Activated CD4-positive, alpha-beta T cell treated with anti-CD3 and anti-CD28 coated beads, Interleukin-2, amount 10 ng/mL, durations not matched to agents 7 days and 5 days (primary cell): ENCODE measurements around the gene ERBIN. TPM values are rescaled to one million over a fixed set of nuclear protein-coding genes. Genes with fewer than 3 reads are reported as not detected.
A peak's percentile ranks its signal among the peaks of the same experiment; 100 is the strongest.

Experiments used
- CTCF ChIA-PET: fragments of 350-600 bp; sonication (Branson Sonifier 250); formaldehyde crosslinking; loops from one replicate; lab custom pipeline; 2021; ENCODE audit warnings: antibody characterized with exemption; lab: Charles Lee
- POLR2A ChIA-PET: fragments of 350-600 bp; sonication (Branson Sonifier 250); formaldehyde crosslinking; loops from one replicate; lab custom pipeline; 2021; ENCODE audit warnings: antibody characterized with exemption; lab: Charles Lee
- DNase-seq: peaks from one replicate; pipeline ENCODE4 v3.0.0-alpha.2; 2020
- H3K27ac Mint-ChIP-seq: one replicate; pipeline ENCODE4 v1.8.0; 2021; ENCODE audit warnings: mild to moderate bottlenecking, moderate library complexity, mixed read lengths
- H3K27me3 Mint-ChIP-seq: one replicate; pipeline ENCODE4 v1.8.0; 2021; ENCODE audit warnings: mixed read lengths
- H3K36me3 Mint-ChIP-seq: one replicate; pipeline ENCODE4 v1.8.0; 2021; ENCODE audit warnings: low read depth, mixed read lengths
- H3K4me1 Mint-ChIP-seq: one replicate; pipeline ENCODE4 v1.8.0; 2021; ENCODE audit warnings: mixed read lengths
- H3K4me3 Mint-ChIP-seq: one replicate; pipeline ENCODE4 v1.8.0; 2021; ENCODE audit warnings: mild to moderate bottlenecking, moderate library complexity, mixed read lengths
- H3K9me3 Mint-ChIP-seq: one replicate; pipeline ENCODE4 v1.8.0; 2021; ENCODE audit warnings: mixed read lengths
- total RNA-seq, 2 experiments: library from RNA; stranded (reverse); gene quantifications; one replicate each; pipeline ENCODE4 v1.2.3, GENCODE V29; 2021

Gene ERBIN
- total RNA-seq, 2 experiments from 2014 or later: 61.6 to 70.2 TPM

GRCh38 chr5:65924366-65925043, 1.9 kb upstream of the ERBIN start:
- Mint-ChIP-seq H3K27me3 (peaks cover 12% of the 10 kb centered on the region), H3K4me1 (peaks cover 18% of the 10 kb centered on the region), H3K4me3 (peak overlapping the region; percentile 73), H3K36me3 (peaks cover 13% of the 10 kb centered on the region), H3K9me3 (no peaks in the 10 kb centered on the region), H3K27ac (peak overlapping the region; percentile 94)
- ChIA-PET POLR2A (interaction anchor here (0.6 kb wide), 1 partner anchor 175 kb away, joined by 3 read pairs; no protein-coding TSS in a partner anchor), CTCF (interaction anchor here (0.6 to 1.2 kb wide), 6 partner anchors 13 to 1101 kb away, joined by 3 to 5 read pairs (median 3); no protein-coding TSS in a partner anchor)
- no peak for DNase-seq

- Mint-ChIP-seq H3K4me3 (peak overlapping the region; percentile 73), H3K36me3 (peaks cover 18% of the 10 kb centered on the region), H3K27me3 (peaks cover 12% of the 10 kb centered on the region), H3K27ac (peak overlapping the region; percentile 94), H3K4me1 (peaks cover 25% of the 10 kb centered on the region), H3K9me3 (no peaks in the 10 kb centered on the region)
- peak; percentile 76 for DNase-seq
- ChIA-PET POLR2A (interaction anchor here (0.6 kb wide), 1 partner anchor 175 kb away, joined by 3 read pairs; no protein-coding TSS in a partner anchor), CTCF (interaction anchor here (0.6 to 1.3 kb wide), 6 partner anchors 10 to 1102 kb away, joined by 3 to 5 read pairs (median 4); no protein-coding TSS in a partner anchor)
Measured at GRCh38 chr5:65925044-65925600, 1.3 kb upstream of the ERBIN start.

GRCh38 chr5:65925601-65926275, 637 bp upstream of the ERBIN start:
- POLR2A ChIA-PET: interaction anchor here (0.6 kb wide), 1 partner anchor 51 kb away, joined by 6 read pairs; no protein-coding TSS in a partner anchor
- Mint-ChIP-seq H3K27ac (peak overlapping the region; percentile 97), H3K4me1 (peaks cover 31% of the 10 kb centered on the region), H3K36me3 (peaks cover 23% of the 10 kb centered on the region), H3K27me3 (peaks cover 12% of the 10 kb centered on the region), H3K9me3 (no peaks in the 10 kb centered on the region), H3K4me3 (peak overlapping the region; percentile 90)
- CTCF ChIA-PET: interaction anchor here (1.3 kb wide), 1 partner anchor 10 kb away, joined by 4 read pairs; no protein-coding TSS in a partner anchor
- DNase-seq: peak; percentile 79

- Mint-ChIP-seq H3K36me3 (peaks cover 27% of the 10 kb centered on the region), H3K4me3 (peak overlapping the region; percentile 100), H3K4me1 (peaks cover 37% of the 10 kb centered on the region), H3K9me3 (no peaks in the 10 kb centered on the region), H3K27me3 (peaks cover 12% of the 10 kb centered on the region), H3K27ac (peak overlapping the region; percentile 98)
- CTCF ChIA-PET: interaction anchor here (0.6 kb wide), 1 partner anchor 175 kb away, joined by 4 read pairs; no protein-coding TSS in a partner anchor
- POLR2A ChIA-PET: no interaction called here
- peak; percentile 30 for DNase-seq
Measured at GRCh38 chr5:65926893-65927292, 518 bp downstream of the ERBIN start.

GRCh38 chr5:65927503-65928321, 1.3 kb downstream of the ERBIN start:
- Mint-ChIP-seq H3K4me1 (peaks cover 43% of the 10 kb centered on the region), H3K27ac (peak overlapping the region; percentile 98), H3K9me3 (no peaks in the 10 kb centered on the region), H3K36me3 (peaks cover 29% of the 10 kb centered on the region), H3K27me3 (peaks cover 12% of the 10 kb centered on the region), H3K4me3 (peak overlapping the region; percentile 100)
- peak; percentile 51 for DNase-seq
- ChIA-PET CTCF (interaction anchor here (0.6 kb wide), 1 partner anchor 217 kb away, joined by 3 read pairs; no protein-coding TSS in a partner anchor), POLR2A (no interaction called here)

GRCh38 chr5:65928322-65928752, 2.0 kb downstream of the ERBIN start:
- Mint-ChIP-seq H3K36me3 (peaks cover 34% of the 10 kb centered on the region), H3K4me1 (peaks cover 49% of the 10 kb centered on the region), H3K27ac (peak overlapping the region; percentile 98), H3K9me3 (no peaks in the 10 kb centered on the region), H3K27me3 (peaks cover 12% of the 10 kb centered on the region), H3K4me3 (peak overlapping the region; percentile 100)
- ChIA-PET CTCF (interaction anchor here (0.6 kb wide), 1 partner anchor 20 kb away, joined by 3 read pairs; no protein-coding TSS in a partner anchor), POLR2A (no interaction called here)
- no peak for DNase-seq

GRCh38 chr5:65928860-65929259, 2.5 kb downstream of the ERBIN start:
- Mint-ChIP-seq H3K27ac (no peak overlapping the region), H3K9me3 (no peaks in the 10 kb centered on the region), H3K36me3 (peaks cover 36% of the 10 kb centered on the region), H3K27me3 (peaks cover 10% of the 10 kb centered on the region), H3K4me3 (peak overlapping the region; percentile 100), H3K4me1 (peaks cover 50% of the 10 kb centered on the region)
- ChIA-PET POLR2A (no interaction called here), CTCF (interaction anchor here (0.6 to 1.3 kb wide), 2 partner anchors 10 to 19 kb away, joined by 3 read pairs; no protein-coding TSS in a partner anchor)
- no peak for DNase-seq

- H3K4me3 Mint-ChIP-seq: no peak overlapping the region
Measured at GRCh38 chr5:65932676-65933075, 6.3 kb downstream of the ERBIN start.

GRCh38 chr5:65933295-65933694, 6.9 kb downstream of the ERBIN start:
- H3K4me1 Mint-ChIP-seq: peaks cover 48% of the 10 kb centered on the region
- H3K36me3 Mint-ChIP-seq: peaks cover 45% of the 10 kb centered on the region
- no peaks in the 10 kb centered on the region for H3K27me3 Mint-ChIP-seq
- peaks cover 4% of the 10 kb centered on the region for H3K9me3 Mint-ChIP-seq
- POLR2A ChIA-PET: interaction anchor here (0.6 kb wide), 1 partner anchor 128 kb away, joined by 3 read pairs; no protein-coding TSS in a partner anchor
- H3K27ac Mint-ChIP-seq: no peak overlapping the region
- no peak overlapping the region for H3K4me3 Mint-ChIP-seq
- CTCF ChIA-PET: interaction anchor here (0.9 kb wide), 1 partner anchor 15 kb away, joined by 3 read pairs; no protein-coding TSS in a partner anchor
- no peak for DNase-seq

More at GRCh38 chr5:65932676-65933075, 6.3 kb downstream of the ERBIN start:
- peaks cover 2% of the 10 kb centered on the region for H3K9me3 Mint-ChIP-seq
- H3K27ac Mint-ChIP-seq: no peak overlapping the region
- no peak for DNase-seq
- H3K36me3 Mint-ChIP-seq: peaks cover 42% of the 10 kb centered on the region
- ChIA-PET POLR2A (no interaction called here), CTCF (no interaction called here)
- no peaks in the 10 kb centered on the region for H3K27me3 Mint-ChIP-seq
- peaks cover 48% of the 10 kb centered on the region for H3K4me1 Mint-ChIP-seq

GRCh38 chr5:65938256-65938655, 11.9 kb downstream of the ERBIN start:
- Mint-ChIP-seq H3K27ac (no peak overlapping the region), H3K27me3 (no peaks in the 10 kb centered on the region), H3K4me1 (peaks cover 15% of the 10 kb centered on the region), H3K9me3 (peaks cover 11% of the 10 kb centered on the region), H3K36me3 (peaks cover 48% of the 10 kb centered on the region), H3K4me3 (no peak overlapping the region)
- ChIA-PET POLR2A (no interaction called here), CTCF (interaction anchor here (1.5 kb wide), 1 partner anchor 10 kb away, joined by 3 read pairs; no protein-coding TSS in a partner anchor)
- DNase-seq: no peak

- no peak overlapping the region for H3K4me3 Mint-ChIP-seq
- peaks cover 41% of the 10 kb centered on the region for H3K36me3 Mint-ChIP-seq
- CTCF ChIA-PET: no interaction called here
- no peaks in the 10 kb centered on the region for H3K27me3 Mint-ChIP-seq
- POLR2A ChIA-PET: no interaction called here
- H3K27ac Mint-ChIP-seq: no peak overlapping the region
- H3K4me1 Mint-ChIP-seq: peaks cover 1% of the 10 kb centered on the region
- H3K9me3 Mint-ChIP-seq: peaks cover 5% of the 10 kb centered on the region
- no peak for DNase-seq
Measured at GRCh38 chr5:65943771-65944170, 17.4 kb downstream of the ERBIN start.
